Effector CD4-positive, alpha-beta T cell (primary cell): ENCODE measurements around the gene DYSF.
"Not testable (repeated sequence)": the region's sequence is repeated elsewhere in the genome, so short reads cannot be mapped to it uniquely, and the experiment has no call there.

Experiments used
- DNase-seq: peaks from one replicate; pipeline ENCODE4 v3.0.0-alpha.2; 2020

DYSF gene

GRCh38 chr2:71473346-71474031 is 20.1 kb downstream of the DYSF start:
- DNase-seq, result no peak

GRCh38 chr2:71474116-71474743 is 20.9 kb downstream of the DYSF start:
- DNase-seq, result no peak

GRCh38 chr2:71474744-71475397 is 21.5 kb downstream of the DYSF start:
- DNase-seq, result no peak

GRCh38 chr2:71476495-71476894 is 23.1 kb downstream of the DYSF start:
- no peak for DNase-seq

- DNase-seq, result no peak
Observed at GRCh38 chr2:71477231-71477691, 23.9 kb downstream of the DYSF start.

GRCh38 chr2:71478806-71479205 is 25.4 kb downstream of the DYSF start:
- DNase-seq, result no peak

GRCh38 chr2:71479261-71479660 is 25.9 kb downstream of the DYSF start:
- DNase-seq, result no peak

- no peak for DNase-seq
Observed at GRCh38 chr2:71481111-71481510, 27.8 kb downstream of the DYSF start.

GRCh38 chr2:71482055-71482454 is 28.7 kb downstream of the DYSF start:
- no peak for DNase-seq

- DNase-seq, result no peak
Observed at GRCh38 chr2:71483246-71483645, 29.9 kb downstream of the DYSF start.

GRCh38 chr2:71484354-71484753 is 31.0 kb downstream of the DYSF start:
- DNase-seq, result no peak

- no peak for DNase-seq
Observed at GRCh38 chr2:71486881-71487640, 33.7 kb downstream of the DYSF start.

- not testable (repeated sequence) for DNase-seq
Observed at GRCh38 chr2:71491551-71491950, 38.2 kb downstream of the DYSF start.

GRCh38 chr2:71492112-71492511 is 38.8 kb downstream of the DYSF start:
- DNase-seq, result no peak

- no peak for DNase-seq
Observed at GRCh38 chr2:71494091-71494490, 40.7 kb downstream of the DYSF start.

- DNase-seq, result no peak
Observed at GRCh38 chr2:71494523-71495155, 41.3 kb downstream of the DYSF start.

- DNase-seq, result no peak
Observed at GRCh38 chr2:71496156-71496770, 42.9 kb downstream of the DYSF start.

GRCh38 chr2:71498261-71498701 is 44.9 kb downstream of the DYSF start:
- no peak for DNase-seq

- no peak for DNase-seq
Observed at GRCh38 chr2:71499691-71500090, 46.3 kb downstream of the DYSF start.

GRCh38 chr2:71500426-71501079 is 47.2 kb downstream of the DYSF start:
- no peak for DNase-seq

- DNase-seq, result no peak
Observed at GRCh38 chr2:71502941-71503738, 49.8 kb downstream of the DYSF start.
